ENCODE results near the gene PFKFB3.
"Not testable (repeated sequence)": the region's sequence is repeated elsewhere in the genome, so short reads cannot be mapped to it uniquely, and the experiment has no call there.

Gene PFKFB3

GRCh38 chr10:6202684-6203330 is at the start of gene PFKFB3:
PFKFB3 (plus strand) TSS chr10:6202932; CDS start chr10:6203261, 329 bp downstream.
- peak; percentile 95 for DNase-seq

- DNase-seq: no peak
Measured at GRCh38 chr10:6153845-6154244, 48.9 kb upstream of the PFKFB3 start.

GRCh38 chr10:6154566-6154965 is 48.2 kb upstream of the PFKFB3 start:
- DNase-seq: no peak

GRCh38 chr10:6158276-6158675 is 44.5 kb upstream of the PFKFB3 start:
- DNase-seq: no peak

- DNase-seq: no peak
Measured at GRCh38 chr10:6161921-6162320, 40.8 kb upstream of the PFKFB3 start.

- no peak for DNase-seq
Measured at GRCh38 chr10:6162589-6163356, 40.0 kb upstream of the PFKFB3 start.

- peak; percentile 91 for DNase-seq
Measured at GRCh38 chr10:6163364-6164270, 39.1 kb upstream of the PFKFB3 start.

- DNase-seq: no peak
Measured at GRCh38 chr10:6164271-6165095, 38.2 kb upstream of the PFKFB3 start.

- DNase-seq: no peak
Measured at GRCh38 chr10:6165221-6165725, 37.5 kb upstream of the PFKFB3 start.

- DNase-seq: not testable (repeated sequence)
Measured at GRCh38 chr10:6165933-6166332, 36.8 kb upstream of the PFKFB3 start.

GRCh38 chr10:6167456-6167855 is 35.3 kb upstream of the PFKFB3 start:
- DNase-seq: no peak

GRCh38 chr10:6168084-6168483 is 34.6 kb upstream of the PFKFB3 start:
- DNase-seq: no peak

- no peak for DNase-seq
Measured at GRCh38 chr10:6170638-6171037, 32.1 kb upstream of the PFKFB3 start.

- peak; percentile 62 for DNase-seq
Measured at GRCh38 chr10:6171881-6172695, 30.6 kb upstream of the PFKFB3 start.

- DNase-seq: peak; percentile 64
Measured at GRCh38 chr10:6173203-6173602, 29.5 kb upstream of the PFKFB3 start.

- no peak for DNase-seq
Measured at GRCh38 chr10:6174201-6174874, 28.4 kb upstream of the PFKFB3 start.

GRCh38 chr10:6175329-6176055 is 27.2 kb upstream of the PFKFB3 start:
- DNase-seq: no peak

- DNase-seq: no peak
Measured at GRCh38 chr10:6176691-6177231, 26.0 kb upstream of the PFKFB3 start.

GRCh38 chr10:6177880-6178281 is 24.9 kb upstream of the PFKFB3 start:
- DNase-seq: no peak

GRCh38 chr10:6178581-6178980 is 24.2 kb upstream of the PFKFB3 start:
- no peak for DNase-seq

Measured in stimulated activated CD4-positive, alpha-beta T cell treated with anti-CD3 and anti-CD28 coated beads, Interleukin-1b, Interleukin-23, amount 100 ng/mL, for 48 hours (primary cell).